ENCODE measurements around the gene BCAT1. TPM values are rescaled to one million over a fixed set of nuclear protein-coding genes. Genes with fewer than 3 reads are reported as not detected.

Gene BCAT1
- total RNA-seq, 2 donors from 2014 or later: 45.0 to 141 TPM

DNA sequence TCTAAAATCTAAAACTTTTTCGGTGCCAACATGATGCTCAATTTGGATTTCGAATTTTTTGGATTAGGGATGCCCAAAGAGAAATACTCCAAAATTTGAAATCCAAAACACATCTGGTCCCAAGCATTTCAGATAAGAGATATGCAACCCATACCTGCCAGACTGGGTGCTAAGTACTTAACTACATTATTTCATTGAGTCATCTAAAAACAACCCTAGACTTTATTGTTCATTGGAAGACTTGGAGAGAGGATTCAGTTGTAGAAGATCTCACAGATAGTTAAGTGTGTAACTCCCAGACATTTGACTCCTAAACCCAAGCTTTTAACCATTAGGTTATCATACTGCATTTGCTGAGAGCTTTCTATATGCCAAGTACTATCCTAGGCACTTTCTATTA, 102.2 kb downstream of the BCAT1 start:
- peaks cover 13% of the 10 kb centered on the region for H3K36me3 Mint-ChIP-seq (ENCODE audit: low read depth)

DNA sequence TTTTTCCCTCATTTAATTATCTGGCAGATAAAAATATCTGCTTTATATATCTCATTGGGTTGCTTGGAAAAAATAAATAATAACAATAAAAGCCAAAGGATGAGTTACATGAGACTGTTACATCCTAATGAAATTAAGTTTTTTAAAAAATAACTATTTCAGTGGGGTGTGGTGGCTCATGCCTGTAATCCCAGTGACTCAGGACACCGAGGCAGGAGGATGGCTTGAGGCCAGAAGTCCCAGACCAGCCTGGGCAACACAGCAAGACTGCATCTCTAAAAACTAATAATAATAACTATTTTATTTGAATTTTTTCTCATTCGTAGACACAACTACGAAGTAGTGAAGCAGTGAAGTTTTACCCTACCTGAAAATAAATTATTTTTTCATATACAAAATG, 103.3 kb downstream of the BCAT1 start:
- Histone ChIP-seq H3K36me3 (ENCODE audit: control insufficient read depth, insufficient read depth, low read length) (peaks cover 63% of the 10 kb centered on the region), H3K4me3 (ENCODE audit: low read length) (no peak overlapping the region), H3K4me1 (ENCODE audit: control insufficient read depth, insufficient read depth, low read length) (no peaks in the 10 kb centered on the region), H3K27me3 (ENCODE audit: control insufficient read depth, insufficient read depth, low read length, poor library complexity, severe bottlenecking) (no peaks in the 10 kb centered on the region), H3K9me3 (ENCODE audit: control insufficient read depth, low read length) (no peaks in the 10 kb centered on the region), H3K27ac (ENCODE audit: low read depth, low read length) (no peak overlapping the region), H3K9ac (ENCODE audit: extremely low read depth, low read length, poor library complexity, severe bottlenecking) (no peak overlapping the region)
- Mint-ChIP-seq H3K36me3 (ENCODE audit: low read depth) (peaks cover 18% of the 10 kb centered on the region), H3K4me1 (peaks cover 27% of the 10 kb centered on the region), H3K27ac (no peak overlapping the region), H3K9me3 (no peaks in the 10 kb centered on the region), H3K4me3 (no peak overlapping the region), H3K27me3 (ENCODE audit: insufficient read depth) (no peaks in the 10 kb centered on the region)
- TF ChIP-seq, protein P1, sequence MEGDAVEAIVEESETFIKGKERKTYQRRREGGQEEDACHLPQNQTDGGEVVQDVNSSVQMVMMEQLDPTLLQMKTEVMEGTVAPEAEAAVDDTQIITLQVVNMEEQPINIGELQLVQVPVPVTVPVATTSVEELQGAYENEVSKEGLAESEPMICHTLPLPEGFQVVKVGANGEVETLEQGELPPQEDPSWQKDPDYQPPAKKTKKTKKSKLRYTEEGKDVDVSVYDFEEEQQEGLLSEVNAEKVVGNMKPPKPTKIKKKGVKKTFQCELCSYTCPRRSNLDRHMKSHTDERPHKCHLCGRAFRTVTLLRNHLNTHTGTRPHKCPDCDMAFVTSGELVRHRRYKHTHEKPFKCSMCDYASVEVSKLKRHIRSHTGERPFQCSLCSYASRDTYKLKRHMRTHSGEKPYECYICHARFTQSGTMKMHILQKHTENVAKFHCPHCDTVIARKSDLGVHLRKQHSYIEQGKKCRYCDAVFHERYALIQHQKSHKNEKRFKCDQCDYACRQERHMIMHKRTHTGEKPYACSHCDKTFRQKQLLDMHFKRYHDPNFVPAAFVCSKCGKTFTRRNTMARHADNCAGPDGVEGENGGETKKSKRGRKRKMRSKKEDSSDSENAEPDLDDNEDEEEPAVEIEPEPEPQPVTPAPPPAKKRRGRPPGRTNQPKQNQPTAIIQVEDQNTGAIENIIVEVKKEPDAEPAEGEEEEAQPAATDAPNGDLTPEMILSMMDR (conservative IDR thresholded peaks at IDR 0.05): no peak
- 90 to 94% methylated on average over 2 to 3 of the region's 3 CpGs for WGBS, 2 experiments (ENCODE audit: insufficient coverage in 1 of 2, insufficient read length in 1 of 2)
- no peak for DNase-seq

More for the DNA sequence above, 102.2 kb downstream of the BCAT1 start:
- H3K4me3 Mint-ChIP-seq: no peak overlapping the region
- TF ChIP-seq, protein P1 (conservative IDR thresholded peaks at IDR 0.05): no peak
- H3K27ac Mint-ChIP-seq: no peak overlapping the region
- H3K27me3 Mint-ChIP-seq (ENCODE audit: insufficient read depth): no peaks in the 10 kb centered on the region
- 96 to 100% methylated on average over 2 of the region's 2 CpGs for WGBS, 2 experiments (ENCODE audit: insufficient coverage in 1 of 2, insufficient read length in 1 of 2)
- H3K9me3 ChIP-seq (ENCODE audit: control insufficient read depth, low read length): no peaks in the 10 kb centered on the region
- no peak overlapping the region for H3K27ac ChIP-seq (ENCODE audit: low read depth, low read length)
- H3K4me1 Mint-ChIP-seq: peaks cover 36% of the 10 kb centered on the region
- no peak for DNase-seq
- H3K4me3 ChIP-seq (ENCODE audit: low read length): no peak overlapping the region
- no peaks in the 10 kb centered on the region for H3K27me3 ChIP-seq (ENCODE audit: control insufficient read depth, insufficient read depth, low read length, poor library complexity, severe bottlenecking)
- no peaks in the 10 kb centered on the region for H3K4me1 ChIP-seq (ENCODE audit: control insufficient read depth, insufficient read depth, low read length)
- no peak overlapping the region for H3K9ac ChIP-seq (ENCODE audit: extremely low read depth, low read length, poor library complexity, severe bottlenecking)
- peaks cover 56% of the 10 kb centered on the region for H3K36me3 ChIP-seq (ENCODE audit: control insufficient read depth, insufficient read depth, low read length)
- no peaks in the 10 kb centered on the region for H3K9me3 Mint-ChIP-seq

DNA sequence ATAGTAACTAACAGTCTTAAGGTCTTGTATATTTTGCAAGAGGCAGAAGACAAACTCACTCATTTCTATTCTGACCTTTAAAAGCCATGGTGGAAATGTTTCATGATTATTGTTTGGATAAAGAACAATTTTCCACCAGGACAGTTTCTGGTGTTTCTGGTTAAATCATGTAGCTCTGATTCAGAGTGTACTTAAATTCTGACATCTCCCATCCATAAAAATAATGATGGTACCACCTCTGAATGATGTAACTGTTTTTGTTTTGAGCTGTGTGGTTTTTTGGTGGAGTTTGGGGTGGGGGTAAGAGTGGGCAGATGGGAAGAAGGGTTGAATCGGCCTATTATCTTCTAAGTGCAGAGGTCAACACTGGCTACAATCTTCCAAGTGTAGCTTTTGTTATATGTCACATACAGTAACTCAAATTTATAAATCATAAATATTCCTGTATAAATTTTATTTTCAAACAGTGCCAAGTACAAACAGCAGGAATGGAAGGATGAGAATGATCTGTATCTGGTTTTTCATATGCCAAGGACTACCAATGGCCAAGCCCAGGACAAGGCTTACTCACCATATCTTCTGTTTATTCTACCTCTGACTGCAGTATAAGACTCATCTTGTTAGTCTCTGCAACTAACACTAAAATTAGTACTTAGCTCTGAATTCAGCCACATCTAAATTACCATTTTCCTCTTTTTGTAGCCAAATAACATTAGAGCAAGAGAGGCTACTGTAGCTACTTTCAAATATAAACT, 108.7 kb downstream of the BCAT1 start:
- no peaks in the 10 kb centered on the region for H3K27me3 Mint-ChIP-seq (ENCODE audit: insufficient read depth)
- no peaks in the 10 kb centered on the region for H3K9me3 Mint-ChIP-seq
- TF ChIP-seq, protein P1 (conservative IDR thresholded peaks at IDR 0.05): no peak
- 90% methylated on average over 1 of the region's 1 CpG; no CpG with 5 or more reads in 1 of the 2 experiments for WGBS, 2 experiments (ENCODE audit: insufficient coverage in 1 of 2, insufficient read length in 1 of 2)
- DNase-seq: no peak
- Histone ChIP-seq H3K4me3 (ENCODE audit: low read length) (no peak overlapping the region), H3K27me3 (ENCODE audit: control insufficient read depth, insufficient read depth, low read length, poor library complexity, severe bottlenecking) (no peaks in the 10 kb centered on the region), H3K36me3 (ENCODE audit: control insufficient read depth, insufficient read depth, low read length) (peaks cover 49% of the 10 kb centered on the region), H3K4me1 (ENCODE audit: control insufficient read depth, insufficient read depth, low read length) (no peaks in the 10 kb centered on the region), H3K9ac (ENCODE audit: extremely low read depth, low read length, poor library complexity, severe bottlenecking) (no peak overlapping the region), H3K27ac (ENCODE audit: low read depth, low read length) (no peak overlapping the region), H3K9me3 (ENCODE audit: control insufficient read depth, low read length) (no peaks in the 10 kb centered on the region)
- no peak overlapping the region for H3K27ac Mint-ChIP-seq
- no peak overlapping the region for H3K4me3 Mint-ChIP-seq
- H3K36me3 Mint-ChIP-seq (ENCODE audit: low read depth): peaks cover 26% of the 10 kb centered on the region
- peaks cover 13% of the 10 kb centered on the region for H3K4me1 Mint-ChIP-seq

Measured in endodermal cell (in vitro differentiated cells).